Cardiac muscle cell (in vitro differentiated cells and primary cell): ENCODE results near the gene ADSS1. TPM values are rescaled to one million over a fixed set of nuclear protein-coding genes. Genes with fewer than 3 reads are reported as not detected.

Experiments used
- DNase-seq, 2 donors: peaks; one replicate each; pipeline versions ENCODE4 v3.0.0 to v3.0.0-alpha.2; 2010 to 2017; ENCODE audit warnings: low read depth in 1 of 2, low spot score in 1 of 2
- H3K27ac ChIP-seq: fragments of 200-600 bp; sonication (generic); 2 replicates; pipeline ENCODE4 v1.5.1; 2016
- H3K27me3 ChIP-seq: fragments of 200-600 bp; sonication (generic); 2 replicates; pipeline ENCODE4 v1.6.0; 2016; ENCODE audit warnings: control low read depth
- H3K36me3 ChIP-seq: fragments of 200-600 bp; sonication (generic); 2 replicates; pipeline ENCODE4 v1.5.1; 2016; ENCODE audit warnings: control low read depth
- H3K4me1 ChIP-seq: fragments of 200-600 bp; sonication (generic); 2 replicates; pipeline ENCODE4 v1.8.1; 2017; ENCODE audit warnings: low read depth, mild to moderate bottlenecking, mixed run types
- H3K4me3 ChIP-seq: fragments of 200-600 bp; sonication (generic); 2 replicates; pipeline ENCODE4 v1.5.1; 2016; ENCODE audit warnings: mild to moderate bottlenecking
- H3K9me3 ChIP-seq: fragments of 200-600 bp; sonication (generic); 2 replicates; pipeline ENCODE4 v1.5.1; 2017; ENCODE audit warnings: low read depth, mild to moderate bottlenecking, control low read depth
- polyA plus RNA-seq: library from polyadenylated mRNA; unstranded; fragments of >200 nt; fragmentation: Nextera tagmentation; extraction: Ambion mirVana; gene quantifications from 2 replicates; pipeline ENCODE4 v1.2.1, GENCODE V29; 2016
- total RNA-seq: library from RNA; depleted of rRNA; stranded (reverse); fragments of >200 nt; gene quantifications from 2 replicates; pipeline ENCODE4 v1.2.3, GENCODE V29; 2016
- TF ChIP-seq, protein P1 (sequence below): IDR thresholded peaks from 2 replicates; pipeline ENCODE4 v1.5.1; 2012; ENCODE audit warnings: low read depth, mild to moderate bottlenecking, low read length

ADSS1 gene
- total and polyA plus RNA-seq, 2 experiments from 2014 or later, result 53.4 to 63.8 TPM

DNA sequence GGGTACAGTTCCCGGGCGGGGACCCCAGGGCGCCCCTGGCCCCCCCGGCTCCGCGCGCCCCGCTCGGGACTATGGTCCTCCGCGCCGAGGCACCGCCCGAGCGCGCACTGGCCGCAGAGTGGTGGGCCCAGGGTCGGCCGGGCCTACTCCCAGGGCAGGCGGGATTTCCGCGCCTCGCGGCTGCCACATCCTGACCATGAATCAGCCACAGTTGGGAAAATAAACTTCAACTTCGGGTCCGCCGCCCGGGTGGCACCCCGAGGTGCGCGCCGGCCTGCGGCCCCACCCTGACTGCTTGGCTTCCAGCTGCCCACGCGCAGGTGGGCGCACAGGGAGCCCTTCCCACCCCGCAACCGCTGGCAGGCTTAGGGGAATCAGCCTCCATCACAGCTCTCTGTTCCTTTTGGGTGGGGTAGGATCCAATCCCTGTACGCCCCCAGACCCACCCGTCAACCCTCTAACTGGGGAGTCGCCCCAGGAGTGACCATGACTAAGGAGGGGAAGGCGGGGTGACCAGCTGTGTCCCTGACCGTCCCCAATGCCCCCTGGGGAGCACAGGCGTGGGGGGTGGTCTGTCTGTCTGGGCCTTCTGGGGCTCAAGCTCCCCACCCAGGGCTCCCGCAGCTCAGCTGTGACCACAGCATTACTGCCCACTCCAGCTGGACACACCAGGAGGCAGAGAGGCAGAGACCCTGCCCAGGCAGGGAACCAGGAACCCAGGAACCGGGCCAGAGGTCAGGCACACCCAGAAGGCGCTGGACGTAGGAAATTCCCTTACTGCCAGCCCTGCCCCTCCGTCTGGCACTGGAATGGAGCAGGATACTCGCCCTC, 33.9 kb upstream of the ADSS1 start:
- peak in 1 of 2 donors; percentile 34 for DNase-seq
- Histone ChIP-seq H3K4me1 (peaks cover 6% of the 10 kb centered on the region), H3K36me3 (no peaks in the 10 kb centered on the region), H3K27ac (peak overlapping the region; percentile 70), H3K9me3 (no peaks in the 10 kb centered on the region), H3K4me3 (peak overlapping the region; percentile 87), H3K27me3 (no peaks in the 10 kb centered on the region)
- TF ChIP-seq, protein P1, sequence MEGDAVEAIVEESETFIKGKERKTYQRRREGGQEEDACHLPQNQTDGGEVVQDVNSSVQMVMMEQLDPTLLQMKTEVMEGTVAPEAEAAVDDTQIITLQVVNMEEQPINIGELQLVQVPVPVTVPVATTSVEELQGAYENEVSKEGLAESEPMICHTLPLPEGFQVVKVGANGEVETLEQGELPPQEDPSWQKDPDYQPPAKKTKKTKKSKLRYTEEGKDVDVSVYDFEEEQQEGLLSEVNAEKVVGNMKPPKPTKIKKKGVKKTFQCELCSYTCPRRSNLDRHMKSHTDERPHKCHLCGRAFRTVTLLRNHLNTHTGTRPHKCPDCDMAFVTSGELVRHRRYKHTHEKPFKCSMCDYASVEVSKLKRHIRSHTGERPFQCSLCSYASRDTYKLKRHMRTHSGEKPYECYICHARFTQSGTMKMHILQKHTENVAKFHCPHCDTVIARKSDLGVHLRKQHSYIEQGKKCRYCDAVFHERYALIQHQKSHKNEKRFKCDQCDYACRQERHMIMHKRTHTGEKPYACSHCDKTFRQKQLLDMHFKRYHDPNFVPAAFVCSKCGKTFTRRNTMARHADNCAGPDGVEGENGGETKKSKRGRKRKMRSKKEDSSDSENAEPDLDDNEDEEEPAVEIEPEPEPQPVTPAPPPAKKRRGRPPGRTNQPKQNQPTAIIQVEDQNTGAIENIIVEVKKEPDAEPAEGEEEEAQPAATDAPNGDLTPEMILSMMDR, result no peak

DNA sequence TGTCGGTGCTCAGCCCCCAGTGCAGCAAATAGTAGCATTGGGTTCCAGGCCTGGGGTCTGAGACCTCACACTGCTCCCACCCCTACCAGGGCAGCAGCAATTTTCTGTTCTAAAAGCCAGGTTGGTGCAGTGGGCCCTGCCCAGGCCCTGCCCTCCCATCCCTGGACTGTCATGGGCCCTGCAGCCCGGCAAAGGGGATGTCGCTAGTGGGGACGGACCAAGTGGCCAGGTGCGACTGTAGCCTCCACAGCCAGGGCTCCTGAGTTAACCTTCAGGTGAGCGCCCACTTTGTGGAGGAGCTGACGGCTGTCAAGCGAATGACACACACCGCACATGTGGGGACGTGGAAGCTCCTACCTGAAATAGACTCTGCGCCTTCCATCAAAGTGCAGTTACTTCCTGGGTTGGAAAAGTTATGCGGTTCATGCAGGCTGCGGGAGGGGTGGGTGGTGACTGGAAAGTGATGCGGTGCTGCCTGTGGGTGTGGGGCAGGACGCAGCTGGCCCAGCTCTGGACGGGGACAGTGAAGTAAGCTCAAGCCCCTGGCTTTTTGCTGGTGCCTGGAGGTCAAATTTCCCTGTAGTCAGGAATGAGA, 33.1 kb upstream of the ADSS1 start:
- Histone ChIP-seq H3K4me1 (peaks cover 6% of the 10 kb centered on the region), H3K9me3 (no peaks in the 10 kb centered on the region)
- TF ChIP-seq, protein P1, result no peak

DNA sequence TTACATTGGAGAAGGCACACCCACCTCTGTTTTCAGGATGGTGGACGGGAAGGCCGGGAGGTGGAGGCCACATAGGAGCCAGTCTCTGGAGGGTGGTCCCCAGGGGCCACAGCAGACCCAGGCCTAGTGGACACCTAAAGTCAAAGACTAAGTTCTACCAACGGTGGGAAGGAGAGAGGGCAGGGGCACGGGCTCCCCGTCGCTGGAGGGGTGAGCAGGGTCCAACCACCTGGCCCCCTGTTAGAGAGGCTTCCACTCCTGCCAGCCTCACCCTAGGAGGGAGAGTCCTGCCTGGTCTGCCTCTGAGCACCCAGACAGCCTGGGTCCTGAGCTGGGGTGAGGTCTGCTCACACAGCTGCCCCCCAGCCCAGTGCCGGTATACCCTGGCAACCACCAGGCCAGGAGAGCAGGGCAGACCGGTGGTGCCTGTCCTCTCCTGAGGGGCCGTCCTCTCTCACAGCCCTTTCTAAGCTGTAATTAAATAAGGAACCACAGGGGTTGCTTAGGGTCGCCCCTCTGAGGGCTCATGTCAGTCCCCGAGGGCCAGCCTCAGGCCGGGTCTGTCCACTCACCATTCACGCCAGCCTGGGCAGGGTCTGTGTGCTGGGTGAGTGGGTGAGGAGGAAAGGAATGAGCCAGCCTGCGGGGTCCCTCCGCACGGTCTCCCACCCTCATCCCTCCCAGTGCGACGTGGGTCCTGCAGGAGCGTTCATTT, 32.3 kb upstream of the ADSS1 start:
- H3K4me1 ChIP-seq, result peaks cover 6% of the 10 kb centered on the region
- no peak overlapping the region for H3K27ac ChIP-seq
- H3K36me3 ChIP-seq, result no peaks in the 10 kb centered on the region
- TF ChIP-seq, protein P1, result no peak
- no peaks in the 10 kb centered on the region for H3K27me3 ChIP-seq
- H3K4me3 ChIP-seq, result no peak overlapping the region
- no peaks in the 10 kb centered on the region for H3K9me3 ChIP-seq
- DNase-seq, result no peak

More for the DNA sequence above, 33.1 kb upstream of the ADSS1 start:
- Histone ChIP-seq H3K4me3 (peak overlapping the region; percentile 87), H3K27me3 (no peaks in the 10 kb centered on the region), H3K27ac (no peak overlapping the region), H3K36me3 (no peaks in the 10 kb centered on the region)
- DNase-seq, result no peak

DNA sequence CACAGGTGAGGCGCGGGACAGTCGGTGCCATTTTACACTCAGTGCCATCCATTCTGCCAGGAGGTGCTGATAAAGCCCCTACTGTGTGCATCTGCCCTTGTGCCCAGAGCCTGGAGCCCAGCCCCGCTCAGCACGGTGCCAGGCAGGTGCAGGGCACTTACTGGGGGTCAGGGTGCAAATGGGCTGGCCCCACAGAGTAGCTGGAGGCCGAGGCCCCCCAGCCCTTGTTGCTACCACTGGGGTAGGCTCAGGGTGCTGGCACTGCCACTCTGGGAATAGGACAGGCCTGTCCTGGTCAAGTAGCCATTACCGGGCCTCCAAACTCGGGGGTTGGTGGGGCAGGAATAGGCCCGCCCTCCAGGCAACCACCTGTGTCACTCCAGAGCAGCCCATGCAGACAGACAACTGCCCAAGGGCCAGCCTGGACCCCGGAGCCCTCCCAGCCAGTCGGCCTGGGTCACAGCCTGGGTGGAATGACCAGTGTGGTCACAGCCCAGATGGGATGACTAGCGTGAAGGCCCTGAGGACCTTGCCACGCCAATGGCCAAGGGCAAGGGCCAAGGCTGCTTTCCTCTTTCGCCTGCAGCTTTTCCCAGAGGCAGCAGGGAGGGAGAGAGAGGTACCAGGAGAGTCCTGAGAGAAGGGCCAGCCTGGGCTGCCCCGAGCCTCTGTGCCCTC, 31.6 kb upstream of the ADSS1 start:
- Histone ChIP-seq H3K4me1 (peaks cover 6% of the 10 kb centered on the region), H3K27me3 (no peaks in the 10 kb centered on the region), H3K27ac (no peak overlapping the region), H3K9me3 (no peaks in the 10 kb centered on the region), H3K36me3 (no peaks in the 10 kb centered on the region), H3K4me3 (no peak overlapping the region)
- TF ChIP-seq, protein P1, result no peak
- DNase-seq, result no peak

DNA sequence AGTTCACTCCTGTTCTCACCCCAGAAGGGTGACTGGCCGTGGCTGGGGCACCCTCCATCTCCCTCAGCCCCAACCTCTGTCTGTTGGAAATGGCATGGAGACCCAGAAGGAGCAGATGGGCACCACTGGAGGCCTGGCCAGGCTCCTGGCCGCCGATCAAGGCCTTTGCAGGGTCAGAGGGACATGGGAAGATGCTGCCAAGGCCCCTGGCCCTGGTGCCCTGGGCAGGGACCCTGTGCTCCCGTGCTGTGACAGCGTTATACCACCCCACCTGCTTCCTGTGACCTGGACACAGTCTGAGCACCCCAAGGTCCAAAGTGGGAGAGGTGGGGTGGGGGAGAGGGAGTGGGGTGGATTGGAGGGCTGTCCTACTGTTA, 31.1 kb upstream of the ADSS1 start:
- Histone ChIP-seq H3K36me3 (no peaks in the 10 kb centered on the region), H3K27ac (no peak overlapping the region), H3K4me1 (peaks cover 6% of the 10 kb centered on the region), H3K27me3 (no peaks in the 10 kb centered on the region), H3K9me3 (no peaks in the 10 kb centered on the region), H3K4me3 (no peak overlapping the region)
- DNase-seq, result no peak
- TF ChIP-seq, protein P1, result no peak
